H1 (cell line): ENCODE results near the gene STT3A.

ENCODE experiments used
- CTCF ChIP-seq, 3 experiments: IDR thresholded peaks; 1 replicate in 2 of 3; 2 replicates in 1 of 3; pipeline versions ENCODE4 v1.5.1 to v1.6.1; 2011; ENCODE audit warnings: low read length in 3 of 3, mild to moderate bottlenecking in 3 of 3, inconsistent platforms in 2 of 3, low read depth in 1 of 3, moderate library complexity in 1 of 3; ENCODE audit not compliant: insufficient read depth in 1 of 3; ENCODE audit errors: control extremely low read depth in 1 of 3
- EP300 ChIP-seq, 2 experiments: IDR thresholded peaks; 1 replicate in 1 of 2; 2 replicates in 1 of 2; pipeline ENCODE4 v1.6.1; 2011 to 2012; ENCODE audit warnings: low read depth in 2 of 2, low read length in 2 of 2, mild to moderate bottlenecking in 2 of 2, borderline replicate concordance in 1 of 2, inconsistent platforms in 1 of 2, moderate library complexity in 1 of 2
- JUN ChIP-seq: IDR thresholded peaks from 2 replicates; pipeline ENCODE4 v1.6.1; 2011; ENCODE audit warnings: low read depth, mild to moderate bottlenecking, improper control_type of control experiment, low read length
- JUND ChIP-seq: IDR thresholded peaks from 2 replicates; pipeline ENCODE4 v1.6.1; 2011; ENCODE audit warnings: mild to moderate bottlenecking, improper control_type of control experiment, low read length
- POLR2A ChIP-seq, 2 experiments: IDR thresholded peaks; 1 replicate in 1 of 2; 2 replicates in 1 of 2; pipeline ENCODE4 v1.6.1; 2011; ENCODE audit warnings: low read depth in 2 of 2, low read length in 2 of 2, mild to moderate bottlenecking in 2 of 2; ENCODE audit errors: control extremely low read depth in 1 of 2
- RAD21 ChIP-seq, 2 experiments: IDR thresholded peaks in 1 of 2; conservative IDR thresholded peaks in 1 of 2; 2 replicates each; pipeline ENCODE4 v1.6.1; 2011; ENCODE audit warnings: low read depth in 2 of 2, low read length in 2 of 2, improper control_type of control experiment in 1 of 2, inconsistent platforms in 1 of 2, mild to moderate bottlenecking in 1 of 2, moderate library complexity in 1 of 2
- RFX5 ChIP-seq: IDR thresholded peaks from 2 replicates; pipeline ENCODE4 v1.6.1; 2011; ENCODE audit warnings: low read depth, low read length, improper control_type of control experiment, borderline replicate concordance
- SUZ12 ChIP-seq: fragments of 200-600 bp; sonication (generic); IDR thresholded peaks from 2 replicates; pipeline ENCODE4 v1.6.1; 2012; ENCODE audit warnings: mild to moderate bottlenecking, inconsistent platforms, low read length, moderate library complexity, mixed read lengths
- TAF1 ChIP-seq: IDR thresholded peaks from 2 replicates; pipeline ENCODE4 v1.6.1; 2011; ENCODE audit warnings: mild to moderate bottlenecking, low read depth, low read length
- TF ChIP-seq, protein P1 (sequence below): IDR thresholded peaks from 2 replicates; pipeline ENCODE4 v1.6.1; 2011; ENCODE audit warnings: low read length, improper control_type of control experiment

- no peak for TF ChIP-seq EP300 (IDR thresholded peaks at IDR 0.05; ENCODE audit: borderline replicate concordance in 1 of 2, low read depth in 2 of 2, low read length in 2 of 2)
- no peak for TF ChIP-seq SUZ12
- TF ChIP-seq RFX5 = no peak
- TF ChIP-seq POLR2A (IDR thresholded peaks at IDR 0.05; ENCODE audit: control extremely low read depth in 1 of 2, low read depth in 2 of 2, low read length in 2 of 2) = no peak
- TF ChIP-seq RAD21 (IDR thresholded peaks at IDR 0.05 in 1 of 2, conservative IDR thresholded peaks at IDR 0.05 in 1 of 2; ENCODE audit: low read depth in 2 of 2, low read length in 2 of 2) = no peak
- TF ChIP-seq CTCF (IDR thresholded peaks at IDR 0.05; ENCODE audit: control extremely low read depth in 1 of 3, insufficient read depth in 1 of 3, low read depth in 1 of 3, low read length in 3 of 3) = no peak
- no peak for TF ChIP-seq JUND
- TF ChIP-seq JUN = no peak
- no peak for TF ChIP-seq TAF1
- TF ChIP-seq, protein P1, sequence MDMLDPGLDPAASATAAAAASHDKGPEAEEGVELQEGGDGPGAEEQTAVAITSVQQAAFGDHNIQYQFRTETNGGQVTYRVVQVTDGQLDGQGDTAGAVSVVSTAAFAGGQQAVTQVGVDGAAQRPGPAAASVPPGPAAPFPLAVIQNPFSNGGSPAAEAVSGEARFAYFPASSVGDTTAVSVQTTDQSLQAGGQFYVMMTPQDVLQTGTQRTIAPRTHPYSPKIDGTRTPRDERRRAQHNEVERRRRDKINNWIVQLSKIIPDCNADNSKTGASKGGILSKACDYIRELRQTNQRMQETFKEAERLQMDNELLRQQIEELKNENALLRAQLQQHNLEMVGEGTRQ = no peak
Observed at GRCh38 chr11:125564357-125564756, 28.3 kb upstream of the STT3A start.
